ENCODE measurements around the gene RHOF. TPM values are rescaled to one million over a fixed set of nuclear protein-coding genes. Genes with fewer than 3 reads are reported as not detected.

The RHOF gene
- total and polyA plus RNA-seq, 2 of the 13 experiments (the other 11 are each of a cell fraction or from before 2014, with no cell fraction given), result 14.6 to 32.2 TPM

GRCh38 chr12:121792607-121793439, 665 bp downstream of the RHOF start (continued):
- TF ChIP-seq KIAA2018 (CRISPR knock-in tag; IDR thresholded peaks at IDR 0.05; ENCODE audit: borderline replicate concordance), result 0 out of 2 replicates have a peak, but pooled peaks have one; percentile 75
- TF ChIP-seq SNRNP70 (IDR thresholded peaks at IDR 0.05; ENCODE audit: low read depth, low read length), result no peak
- no peak for TF ChIP-seq FOXP4 (CRISPR knock-in tag; IDR thresholded peaks at IDR 0.05)
- no peak; the same call in 1 of the 2 replicates for TF ChIP-seq MZF1 (CRISPR knock-in tag; IDR thresholded peaks at IDR 0.05; ENCODE audit: borderline replicate concordance)
- TF ChIP-seq HES4 (CRISPR knock-in tag; IDR thresholded peaks at IDR 0.05; ENCODE audit: borderline replicate concordance), result 0 out of 2 replicates have a peak, but pooled peaks have one; percentile 14
- peak; percentile 16; the same call in 1 of the 2 replicates for TF ChIP-seq RELA (CRISPR knock-in tag; IDR thresholded peaks at IDR 0.05)
- TF ChIP-seq ZNF816 (CRISPR knock-in tag; IDR thresholded peaks at IDR 0.05; ENCODE audit: borderline replicate concordance), result peak; percentile 44; the same call in 1 of the 2 replicates
- TF ChIP-seq HNRNPK (IDR thresholded peaks at IDR 0.05; ENCODE audit: low read depth, low read length, poor library complexity, severe bottlenecking), result peak; percentile 62
- TF ChIP-seq XBP1 (CRISPR knock-in tag; IDR thresholded peaks at IDR 0.05), result no peak
- TF ChIP-seq ZNF564 (CRISPR knock-in tag; IDR thresholded peaks at IDR 0.05), result 0 out of 2 replicates have a peak, but pooled peaks have one; percentile 38
- TF ChIP-seq ZNF543 (CRISPR knock-in tag; IDR thresholded peaks at IDR 0.05), result no peak
- TF ChIP-seq TBP (CRISPR knock-in tag; IDR thresholded peaks at IDR 0.05), result no peak
- no peak for TF ChIP-seq ZMAT5 (CRISPR knock-in tag; IDR thresholded peaks at IDR 0.05; ENCODE audit: borderline replicate concordance, low read depth)
- TF ChIP-seq ZNF207 (IDR thresholded peaks at IDR 0.05; ENCODE audit: borderline replicate concordance), result no peak
- TF ChIP-seq FIP1L1 (IDR thresholded peaks at IDR 0.05; ENCODE audit: borderline replicate concordance, insufficient read depth, low read depth, low read length), result no peak
- TF ChIP-seq ZNF431 (CRISPR knock-in tag; IDR thresholded peaks at IDR 0.05; ENCODE audit: borderline replicate concordance, low read depth), result 0 out of 2 replicates have a peak, but pooled peaks have one; percentile 28
- 0 out of 2 replicates have a peak, but pooled peaks have one; percentile 35 for TF ChIP-seq CBFB (CRISPR knock-in tag; IDR thresholded peaks at IDR 0.05)

Measured in HepG2 (cell line).